GM12891 (cell line): ENCODE results near the gene TWF1.

Experiments
- POLR2A ChIP-seq: IDR thresholded peaks from 2 replicates; pipeline ENCODE4 v1.6.1; 2011; ENCODE audit warnings: low read depth, low read length, control low read depth
- POLR2AphosphoS5 ChIP-seq: IDR thresholded peaks from 2 replicates; pipeline ENCODE4 v1.6.1; 2011; ENCODE audit warnings: low read depth, low read length, control low read depth
- POU2F2 ChIP-seq: IDR thresholded peaks from 2 replicates; pipeline ENCODE4 v1.6.1; 2011; ENCODE audit warnings: low read depth, mild to moderate bottlenecking, control low read depth, low read length, moderate library complexity
- SPI1 ChIP-seq: IDR thresholded peaks from 2 replicates; pipeline ENCODE4 v1.6.1; 2011; ENCODE audit warnings: low read depth, low read length, control low read depth
- TAF1 ChIP-seq: IDR thresholded peaks from 2 replicates; pipeline ENCODE4 v1.6.1; 2011; ENCODE audit warnings: low read depth, low read length, control low read depth

DNA sequence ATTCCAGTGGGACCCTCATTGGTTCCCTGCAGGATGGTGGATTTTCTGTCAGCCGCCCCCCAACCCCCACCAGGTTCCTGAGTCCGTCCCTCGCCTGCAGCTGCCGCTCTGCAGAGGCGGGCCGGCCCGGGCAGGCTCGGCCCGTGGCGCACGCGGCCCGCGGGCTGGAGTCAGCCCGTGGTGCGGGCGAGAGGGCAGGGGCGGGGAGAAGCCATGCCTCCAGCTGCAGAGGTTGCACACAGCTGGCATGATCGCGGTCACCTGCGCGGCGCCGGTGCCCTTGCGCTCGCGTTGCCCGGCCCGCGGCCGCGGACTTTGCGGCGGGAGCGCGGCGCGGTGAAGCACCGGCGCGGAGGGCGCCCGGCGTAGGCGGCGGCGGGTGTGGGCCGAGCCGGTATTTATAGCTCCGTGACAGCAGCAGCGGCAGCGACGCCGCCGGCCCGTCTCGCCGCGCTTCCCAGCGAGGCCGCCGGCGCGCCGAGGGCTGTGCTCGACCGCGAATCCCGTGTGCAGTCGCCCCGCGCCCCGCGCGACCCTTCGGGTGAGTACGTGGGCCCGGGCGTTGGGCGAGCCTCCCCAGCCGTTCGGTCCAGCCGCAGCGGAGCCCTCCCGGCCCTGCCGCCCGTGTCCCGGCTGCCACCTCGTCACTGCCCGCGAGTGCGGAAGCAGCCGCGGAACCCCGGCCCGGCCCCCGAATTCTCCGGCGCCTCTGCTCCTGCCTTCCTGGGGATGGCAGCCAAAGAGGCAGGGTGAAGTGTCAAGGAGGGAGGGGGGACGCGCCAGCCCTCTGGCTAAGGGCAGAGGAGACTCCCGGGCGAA lies 29.7 kb upstream of the TWF1 start, which contains the start of gene TMEM117:
- TF ChIP-seq POLR2A = 0 out of 2 replicates have a peak, but pooled peaks have one; percentile 21
- TF ChIP-seq POLR2AphosphoS5 = no peak
- peak; percentile 20; the same call in 1 of the 2 replicates for TF ChIP-seq TAF1
- TF ChIP-seq POU2F2 = no peak
- TF ChIP-seq SPI1 = no peak
